Measurements from ENCODE around the gene PPP1R12B.
"Not testable (repeated sequence)": the region's sequence is repeated elsewhere in the genome, so short reads cannot be mapped to it uniquely, and the experiment has no call there.

DNA sequence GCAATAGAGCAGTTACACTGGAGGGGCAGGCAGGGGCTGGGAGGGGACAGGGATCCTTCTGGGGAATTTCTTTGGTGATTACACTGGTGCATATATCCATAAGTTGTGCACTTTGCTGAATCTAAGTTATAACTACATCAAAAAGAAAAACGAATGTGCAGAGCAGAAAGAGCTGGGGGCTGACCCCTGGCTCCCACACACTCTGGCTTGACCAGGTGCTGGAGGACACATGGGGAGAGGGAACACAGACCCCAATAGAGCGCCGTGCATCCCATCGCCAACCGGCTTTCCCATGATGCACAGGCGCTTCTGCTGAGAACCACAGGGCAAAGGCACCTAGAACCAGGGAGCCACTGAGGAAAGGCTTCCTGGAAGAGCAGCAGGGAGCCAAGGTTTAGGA is 281.6 kb downstream of the PPP1R12B start:
- TF ChIP-seq, protein P1, sequence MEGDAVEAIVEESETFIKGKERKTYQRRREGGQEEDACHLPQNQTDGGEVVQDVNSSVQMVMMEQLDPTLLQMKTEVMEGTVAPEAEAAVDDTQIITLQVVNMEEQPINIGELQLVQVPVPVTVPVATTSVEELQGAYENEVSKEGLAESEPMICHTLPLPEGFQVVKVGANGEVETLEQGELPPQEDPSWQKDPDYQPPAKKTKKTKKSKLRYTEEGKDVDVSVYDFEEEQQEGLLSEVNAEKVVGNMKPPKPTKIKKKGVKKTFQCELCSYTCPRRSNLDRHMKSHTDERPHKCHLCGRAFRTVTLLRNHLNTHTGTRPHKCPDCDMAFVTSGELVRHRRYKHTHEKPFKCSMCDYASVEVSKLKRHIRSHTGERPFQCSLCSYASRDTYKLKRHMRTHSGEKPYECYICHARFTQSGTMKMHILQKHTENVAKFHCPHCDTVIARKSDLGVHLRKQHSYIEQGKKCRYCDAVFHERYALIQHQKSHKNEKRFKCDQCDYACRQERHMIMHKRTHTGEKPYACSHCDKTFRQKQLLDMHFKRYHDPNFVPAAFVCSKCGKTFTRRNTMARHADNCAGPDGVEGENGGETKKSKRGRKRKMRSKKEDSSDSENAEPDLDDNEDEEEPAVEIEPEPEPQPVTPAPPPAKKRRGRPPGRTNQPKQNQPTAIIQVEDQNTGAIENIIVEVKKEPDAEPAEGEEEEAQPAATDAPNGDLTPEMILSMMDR (IDR thresholded peaks at IDR 0.05), result not testable (repeated sequence)
- not testable (repeated sequence) for TF ChIP-seq EZH2 (IDR thresholded peaks at IDR 0.05)

All from neural progenitor cell (in vitro differentiated cells).